HG02623 (cell line): ENCODE data around the gene KIF5A.
"Not testable (repeated sequence)": the region's sequence is repeated elsewhere in the genome, so short reads cannot be mapped to it uniquely, and the experiment has no call there.

Experiments used
- ATAC-seq: cut with Tn5 transposase; IDR thresholded peaks from one replicate; pipeline ENCODE4 v1.9.1; 2021; ENCODE audit warnings: moderate library complexity; ENCODE audit not compliant: unreplicated experiment

The KIF5A gene

GRCh38 chr12:57581802-57582201 lies 32.0 kb downstream of the KIF5A start:
- no peak for ATAC-seq

- ATAC-seq, result no peak
Observed at GRCh38 chr12:57582440-57582839, 32.6 kb downstream of the KIF5A start.

- ATAC-seq, result peak; percentile 90
Observed at GRCh38 chr12:57583008-57583831, 33.4 kb downstream of the KIF5A start.

GRCh38 chr12:57584050-57584449 lies 34.2 kb downstream of the KIF5A start:
- ATAC-seq, result no peak

GRCh38 chr12:57584690-57585089 lies 34.8 kb downstream of the KIF5A start:
- ATAC-seq, result no peak

GRCh38 chr12:57585156-57585555 lies 35.3 kb downstream of the KIF5A start:
- ATAC-seq, result no peak

GRCh38 chr12:57586128-57586527 lies 36.3 kb downstream of the KIF5A start:
- ATAC-seq, result no peak

GRCh38 chr12:57586832-57587429 lies 37.1 kb downstream of the KIF5A start:
- ATAC-seq, result no peak

GRCh38 chr12:57588951-57589610 lies 39.2 kb downstream of the KIF5A start:
- not testable (repeated sequence) for ATAC-seq

- no peak for ATAC-seq
Observed at GRCh38 chr12:57590479-57590863, 40.6 kb downstream of the KIF5A start.

- peak; percentile 94 for ATAC-seq
Observed at GRCh38 chr12:57590864-57591781, 41.3 kb downstream of the KIF5A start, which contains the start of gene PIP4K2C. TSS of gene PIP4K2C (plus strand) at chr12:57591192. CDS start at chr12:57591290, 98 bp downstream.

GRCh38 chr12:57591782-57592325 lies 42.0 kb downstream of the KIF5A start:
- no peak for ATAC-seq

GRCh38 chr12:57592551-57593165 lies 42.8 kb downstream of the KIF5A start:
- no peak for ATAC-seq

GRCh38 chr12:57593187-57593586 lies 43.3 kb downstream of the KIF5A start:
- ATAC-seq, result no peak

GRCh38 chr12:57600395-57600794 lies 50.6 kb downstream of the KIF5A start:
- ATAC-seq, result no peak

GRCh38 chr12:57602544-57602943 lies 52.7 kb downstream of the KIF5A start:
- ATAC-seq, result no peak

- no peak for ATAC-seq
Observed at GRCh38 chr12:57603324-57603723, 53.5 kb downstream of the KIF5A start.

- ATAC-seq, result no peak
Observed at GRCh38 chr12:57603815-57604453, 54.1 kb downstream of the KIF5A start.

- ATAC-seq, result no peak
Observed at GRCh38 chr12:57604454-57604991, 54.7 kb downstream of the KIF5A start, which contains the start of gene DTX3. TSS of gene DTX3 (plus strand) at chr12:57604824. CDS start at chr12:57606518, 1,694 bp downstream.
